ENCODE results near the gene PIM2.

DNA sequence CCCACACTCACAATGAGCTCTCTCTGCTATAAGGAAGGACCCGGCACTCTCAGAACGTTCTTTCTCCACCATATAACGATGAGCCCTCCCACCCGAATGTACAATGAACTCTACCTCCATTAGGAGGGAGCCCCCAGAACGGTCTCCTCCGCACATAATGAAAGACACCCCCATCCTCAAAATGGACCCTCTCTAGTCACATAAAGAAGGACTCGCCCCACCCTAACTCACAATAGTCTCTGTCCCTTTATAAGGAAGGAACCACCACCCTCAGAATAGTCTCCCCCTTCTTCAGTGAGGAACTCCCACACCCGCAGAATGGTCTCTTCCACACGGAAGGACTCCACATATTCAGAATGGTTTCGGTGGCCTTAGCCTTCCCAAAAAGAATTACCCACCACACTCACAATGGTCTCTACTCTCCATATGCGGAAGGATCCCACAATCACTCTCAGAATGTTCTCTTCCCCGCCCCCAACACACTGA lies 7.9 kb downstream of the PIM2 start:
- TF ChIP-seq RAD21 (IDR thresholded peaks at IDR 0.05) = no peak
- TF ChIP-seq SP1 (IDR thresholded peaks at IDR 0.05) = no peak

Data from liver (tissue), 2 donors.